Liver (tissue), 9 donors: Measurements from ENCODE around the gene WSCD2. TPM values are rescaled to one million over a fixed set of nuclear protein-coding genes. Genes with fewer than 3 reads are reported as not detected.

ENCODE experiments used
- DNase-seq: peaks from one replicate; pipeline ENCODE4 v3.0.0-alpha.2; 2017; ENCODE audit warnings: low spot score
- H3K27ac ChIP-seq, 2 donors: one replicate each; pipeline ENCODE4 v1.7.0; 2013; ENCODE audit warnings: inconsistent platforms in 2 of 2, low read length in 2 of 2, control low read depth in 1 of 2, low read depth in 1 of 2, mild to moderate bottlenecking in 1 of 2
- H3K27me3 ChIP-seq, 4 donors: one replicate each; pipeline versions ENCODE4 v1.6.1 to v1.7.0; 2013; ENCODE audit warnings: low read length in 3 of 4, inconsistent platforms in 1 of 4, mild to moderate bottlenecking in 1 of 4, moderate library complexity in 1 of 4; ENCODE audit not compliant: control insufficient read depth in 4 of 4, insufficient read depth in 4 of 4
- H3K36me3 ChIP-seq, 4 donors: one replicate each; pipeline versions ENCODE4 v1.6.1 to v1.7.0; 2013; ENCODE audit warnings: low read length in 3 of 4, mild to moderate bottlenecking in 3 of 4, low read depth in 1 of 4, moderate library complexity in 1 of 4; ENCODE audit not compliant: control insufficient read depth in 4 of 4, insufficient read depth in 3 of 4
- H3K4me1 ChIP-seq, 4 donors: one replicate each; pipeline versions ENCODE4 v1.6.1 to v1.7.0; 2013; ENCODE audit warnings: low read length in 3 of 4, mild to moderate bottlenecking in 3 of 4, moderate library complexity in 1 of 4; ENCODE audit not compliant: control insufficient read depth in 4 of 4, insufficient read depth in 4 of 4
- H3K4me3 ChIP-seq, 3 donors: one replicate each; pipeline versions ENCODE4 v1.6.1 to v1.7.0; 2013; ENCODE audit warnings: low read length in 3 of 3, control low read depth in 1 of 3, low read depth in 1 of 3, mild to moderate bottlenecking in 1 of 3
- H3K9ac ChIP-seq, 2 donors: one replicate each; pipeline ENCODE4 v1.7.0; 2013; ENCODE audit warnings: low read length in 2 of 2, mild to moderate bottlenecking in 2 of 2, moderate library complexity in 2 of 2, control low read depth in 1 of 2, low read depth in 1 of 2
- H3K9me3 ChIP-seq, 4 donors: one replicate each; pipeline versions ENCODE4 v1.6.1 to v1.7.0; 2013; ENCODE audit warnings: low read length in 3 of 4; ENCODE audit not compliant: control insufficient read depth in 4 of 4
- EGR1 ChIP-seq, 2 donors: IDR thresholded peaks; 2 replicates each; pipeline ENCODE4 v1.6.1; 2016 to 2018; ENCODE audit warnings: antibody characterized with exemption in 2 of 2, low read depth in 2 of 2
- FOXA1 ChIP-seq: IDR thresholded peaks from 2 replicates; pipeline ENCODE4 v1.6.1; 2016; ENCODE audit warnings: antibody characterized with exemption
- FOXA2 ChIP-seq: IDR thresholded peaks from 2 replicates; pipeline ENCODE4 v1.6.1; 2016; ENCODE audit warnings: antibody characterized with exemption
- GABPA ChIP-seq, 2 donors: IDR thresholded peaks in 1 of 2; conservative IDR thresholded peaks in 1 of 2; 2 replicates each; pipeline ENCODE4 v1.6.1; 2016; ENCODE audit warnings: antibody characterized with exemption in 2 of 2, mild to moderate bottlenecking in 1 of 2, moderate library complexity in 1 of 2
- HNF4A ChIP-seq, 2 donors: conservative IDR thresholded peaks; 2 replicates each; pipeline ENCODE4 v1.6.1; 2016; ENCODE audit warnings: antibody characterized with exemption in 2 of 2, mild to moderate bottlenecking in 2 of 2
- HNF4G ChIP-seq: IDR thresholded peaks from 2 replicates; pipeline ENCODE4 v1.6.1; 2016; ENCODE audit warnings: antibody characterized with exemption
- JUND ChIP-seq, 2 donors: IDR thresholded peaks; 2 replicates each; pipeline ENCODE4 v1.6.1; 2016; ENCODE audit warnings: antibody characterized with exemption in 2 of 2
- NR2F2 ChIP-seq: IDR thresholded peaks from 2 replicates; pipeline ENCODE4 v1.6.1; 2016; ENCODE audit warnings: antibody characterized with exemption
- RAD21 ChIP-seq, 2 donors: IDR thresholded peaks; 2 replicates each; pipeline ENCODE4 v1.6.1; 2016; ENCODE audit warnings: antibody characterized with exemption in 2 of 2, mild to moderate bottlenecking in 2 of 2
- RXRA ChIP-seq, 2 donors: IDR thresholded peaks; 2 replicates each; pipeline ENCODE4 v1.6.1; 2017 to 2018; ENCODE audit warnings: antibody characterized with exemption in 2 of 2, mild to moderate bottlenecking in 1 of 2
- SP1 ChIP-seq: IDR thresholded peaks from 2 replicates; pipeline ENCODE4 v1.6.1; 2018; ENCODE audit warnings: antibody characterized with exemption, mild to moderate bottlenecking
- TAF1 ChIP-seq: conservative IDR thresholded peaks from 2 replicates; pipeline ENCODE4 v1.6.1; 2016; ENCODE audit warnings: antibody characterized with exemption, mild to moderate bottlenecking
- YY1 ChIP-seq: IDR thresholded peaks from 2 replicates; pipeline ENCODE4 v1.6.1; 2016; ENCODE audit warnings: antibody characterized with exemption, mild to moderate bottlenecking
- WGBS: extraction: QIAGEN DNeasy Blood & Tissue Kit; methylation state at CpG from one replicate; pipeline ENCODE4 v1.1.7; 2013; 5-methylcytosine and 5-hydroxymethylcytosine counted together
- polyA plus RNA-seq, 2 donors: library from polyadenylated mRNA; stranded (reverse) in 1 of 2; unstranded in 1 of 2; fragments of 200-250 nt in 1 of 2; fragments of >200 nt in 1 of 2; fragmentation: Nextera tagmentation in 1 of 2; extraction: Ambion mirVana in 1 of 2; gene quantifications; one replicate each; pipeline versions ENCODE4 v1.2.1 to v1.2.3, GENCODE V29; 2013 to 2015
- total RNA-seq, 2 donors: library from RNA; depleted of rRNA; stranded (reverse); fragments of >200 nt; gene quantifications; one replicate each; pipeline ENCODE4 v1.2.3, GENCODE V29; 2014
- TF ChIP-seq, protein P1 (sequence below): IDR thresholded peaks from 2 replicates; pipeline ENCODE4 v1.6.1; 2016; ENCODE audit warnings: antibody characterized with exemption
- TF ChIP-seq, protein P2 (sequence below): IDR thresholded peaks from 2 replicates; pipeline ENCODE4 v1.6.1; 2016; ENCODE audit warnings: antibody characterized with exemption, mild to moderate bottlenecking
- TF ChIP-seq, protein P3 (sequence below): IDR thresholded peaks from 2 replicates; pipeline ENCODE4 v1.6.1; 2016; ENCODE audit warnings: antibody characterized with exemption
- TF ChIP-seq, protein P4 (sequence below): IDR thresholded peaks from 2 replicates; pipeline ENCODE4 v1.6.1; 2016; ENCODE audit warnings: antibody characterized with exemption
- TF ChIP-seq, protein P5 (sequence below): fragments of 150-350 bp; IDR thresholded peaks from 2 replicates; pipeline ENCODE4 v1.5.1; 2017; ENCODE audit warnings: improper control_type of control experiment, low read depth, low read length; ENCODE audit not compliant: missing input control
- donor health status: healthy.
- donor health status: healthy.
- donor health status: healthy.
- donor health status: healthy.
- donor health status: healthy.

WSCD2 gene
- total and polyA plus RNA-seq, 4 donors: under 0.01 to 0.09 (median 0.05) TPM; not detected in 1

DNA sequence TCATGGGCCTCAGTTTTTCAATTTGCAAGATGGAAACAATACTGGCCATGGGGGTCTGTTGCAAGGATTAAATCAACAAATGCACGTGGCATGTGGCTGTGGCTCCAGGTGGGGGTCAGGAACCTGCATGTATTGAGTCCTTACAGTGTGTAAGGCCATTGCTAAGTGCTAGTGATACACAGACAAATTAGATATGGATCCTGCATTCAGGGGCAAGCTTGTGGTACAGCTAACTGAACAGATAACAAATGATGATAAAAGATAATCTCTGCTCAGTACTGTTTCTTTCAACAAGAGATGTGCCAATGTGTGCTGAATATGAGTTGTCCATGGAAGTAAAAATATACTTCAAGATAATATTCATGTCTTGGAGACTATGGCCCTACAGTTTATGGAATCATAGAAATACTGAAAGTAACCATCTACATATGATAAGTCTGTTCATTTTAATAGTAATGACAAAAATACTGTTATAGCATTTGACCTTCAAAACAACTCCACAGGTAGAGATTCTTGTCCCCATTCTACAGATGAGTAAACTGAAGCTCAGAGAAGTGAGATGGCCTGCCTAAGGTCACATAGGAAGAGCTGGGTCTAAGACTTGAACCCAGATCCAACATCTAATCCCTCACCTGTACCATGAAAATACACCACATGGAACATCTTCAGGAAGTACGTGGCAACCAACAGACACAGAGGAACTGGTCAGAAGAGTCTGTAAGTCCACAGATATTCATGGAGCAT is 7.2 kb upstream of the WSCD2 start:
- DNase-seq: no peak
- no peak overlapping the region for H3K9ac ChIP-seq
- no peak overlapping the region for H3K4me3 ChIP-seq
- no peaks in the 10 kb centered on the region for H3K36me3 ChIP-seq
- peaks cover 0 to 3% (median 1%) of the 10 kb centered on the region in 4 donors for H3K9me3 ChIP-seq
- peaks cover 0 to 4% (median 0%) of the 10 kb centered on the region in 4 donors for H3K4me1 ChIP-seq
- peaks cover 0 to 6% (median 0%) of the 10 kb centered on the region in 4 donors for H3K27me3 ChIP-seq
- WGBS: 76% methylated on average over 2 of the region's 2 CpGs
- TF ChIP-seq EGR1 (IDR thresholded peaks at IDR 0.05; ENCODE audit: low read depth in 2 of 2) (no peak), RAD21 (IDR thresholded peaks at IDR 0.05) (no peak), RXRA (IDR thresholded peaks at IDR 0.05) (no peak), YY1 (no peak), FOXA2 (no peak), TAF1 (no peak), GABPA (IDR thresholded peaks at IDR 0.05 in 1 of 2, conservative IDR thresholded peaks at IDR 0.05 in 1 of 2) (no peak), HNF4G (no peak), JUND (IDR thresholded peaks at IDR 0.05) (no peak), SP1 (no peak)
- TF ChIP-seq, protein P1, sequence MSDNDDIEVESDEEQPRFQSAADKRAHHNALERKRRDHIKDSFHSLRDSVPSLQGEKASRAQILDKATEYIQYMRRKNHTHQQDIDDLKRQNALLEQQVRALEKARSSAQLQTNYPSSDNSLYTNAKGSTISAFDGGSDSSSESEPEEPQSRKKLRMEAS: no peak
- TF ChIP-seq, protein P2, sequence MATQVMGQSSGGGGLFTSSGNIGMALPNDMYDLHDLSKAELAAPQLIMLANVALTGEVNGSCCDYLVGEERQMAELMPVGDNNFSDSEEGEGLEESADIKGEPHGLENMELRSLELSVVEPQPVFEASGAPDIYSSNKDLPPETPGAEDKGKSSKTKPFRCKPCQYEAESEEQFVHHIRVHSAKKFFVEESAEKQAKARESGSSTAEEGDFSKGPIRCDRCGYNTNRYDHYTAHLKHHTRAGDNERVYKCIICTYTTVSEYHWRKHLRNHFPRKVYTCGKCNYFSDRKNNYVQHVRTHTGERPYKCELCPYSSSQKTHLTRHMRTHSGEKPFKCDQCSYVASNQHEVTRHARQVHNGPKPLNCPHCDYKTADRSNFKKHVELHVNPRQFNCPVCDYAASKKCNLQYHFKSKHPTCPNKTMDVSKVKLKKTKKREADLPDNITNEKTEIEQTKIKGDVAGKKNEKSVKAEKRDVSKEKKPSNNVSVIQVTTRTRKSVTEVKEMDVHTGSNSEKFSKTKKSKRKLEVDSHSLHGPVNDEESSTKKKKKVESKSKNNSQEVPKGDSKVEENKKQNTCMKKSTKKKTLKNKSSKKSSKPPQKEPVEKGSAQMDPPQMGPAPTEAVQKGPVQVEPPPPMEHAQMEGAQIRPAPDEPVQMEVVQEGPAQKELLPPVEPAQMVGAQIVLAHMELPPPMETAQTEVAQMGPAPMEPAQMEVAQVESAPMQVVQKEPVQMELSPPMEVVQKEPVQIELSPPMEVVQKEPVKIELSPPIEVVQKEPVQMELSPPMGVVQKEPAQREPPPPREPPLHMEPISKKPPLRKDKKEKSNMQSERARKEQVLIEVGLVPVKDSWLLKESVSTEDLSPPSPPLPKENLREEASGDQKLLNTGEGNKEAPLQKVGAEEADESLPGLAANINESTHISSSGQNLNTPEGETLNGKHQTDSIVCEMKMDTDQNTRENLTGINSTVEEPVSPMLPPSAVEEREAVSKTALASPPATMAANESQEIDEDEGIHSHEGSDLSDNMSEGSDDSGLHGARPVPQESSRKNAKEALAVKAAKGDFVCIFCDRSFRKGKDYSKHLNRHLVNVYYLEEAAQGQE: no peak
- H3K27ac ChIP-seq: no peak overlapping the region

DNA sequence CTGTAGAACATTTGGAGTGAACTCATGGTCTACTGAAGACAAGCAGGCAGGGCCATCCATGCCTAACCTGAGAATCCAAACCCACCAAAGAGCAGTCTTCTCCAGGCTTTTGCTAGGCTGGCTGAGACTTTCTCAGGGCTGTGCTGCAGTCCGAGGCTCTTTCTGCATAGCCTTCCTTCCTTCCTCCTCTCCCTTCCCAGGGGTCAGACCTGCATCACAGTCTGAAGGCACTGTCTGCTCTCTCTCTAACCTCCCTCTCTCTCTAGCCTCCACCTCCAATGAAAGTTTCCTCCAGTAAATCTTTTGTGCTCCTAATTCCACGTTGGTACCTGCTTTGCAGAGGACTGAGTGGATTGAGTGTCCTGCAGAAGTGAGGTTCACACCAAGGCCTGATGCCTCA is 6.4 kb upstream of the WSCD2 start:
- no peak overlapping the region for H3K27ac ChIP-seq
- WGBS: 67% methylated on average over 2 of the region's 2 CpGs

More for the DNA sequence above, 6.4 kb upstream of the WSCD2 start:
- H3K4me1 ChIP-seq: peaks cover 0 to 4% (median 0%) of the 10 kb centered on the region in 4 donors
- peaks cover 0 to 3% (median 1%) of the 10 kb centered on the region in 4 donors for H3K9me3 ChIP-seq
- TF ChIP-seq FOXA1: no peak
- TF ChIP-seq, protein P3, sequence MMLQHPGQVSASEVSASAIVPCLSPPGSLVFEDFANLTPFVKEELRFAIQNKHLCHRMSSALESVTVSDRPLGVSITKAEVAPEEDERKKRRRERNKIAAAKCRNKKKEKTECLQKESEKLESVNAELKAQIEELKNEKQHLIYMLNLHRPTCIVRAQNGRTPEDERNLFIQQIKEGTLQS: no peak
- TF ChIP-seq NR2F2: no peak
- no peak for TF ChIP-seq JUND (IDR thresholded peaks at IDR 0.05)
- no peak for TF ChIP-seq HNF4G
- TF ChIP-seq, protein P4, sequence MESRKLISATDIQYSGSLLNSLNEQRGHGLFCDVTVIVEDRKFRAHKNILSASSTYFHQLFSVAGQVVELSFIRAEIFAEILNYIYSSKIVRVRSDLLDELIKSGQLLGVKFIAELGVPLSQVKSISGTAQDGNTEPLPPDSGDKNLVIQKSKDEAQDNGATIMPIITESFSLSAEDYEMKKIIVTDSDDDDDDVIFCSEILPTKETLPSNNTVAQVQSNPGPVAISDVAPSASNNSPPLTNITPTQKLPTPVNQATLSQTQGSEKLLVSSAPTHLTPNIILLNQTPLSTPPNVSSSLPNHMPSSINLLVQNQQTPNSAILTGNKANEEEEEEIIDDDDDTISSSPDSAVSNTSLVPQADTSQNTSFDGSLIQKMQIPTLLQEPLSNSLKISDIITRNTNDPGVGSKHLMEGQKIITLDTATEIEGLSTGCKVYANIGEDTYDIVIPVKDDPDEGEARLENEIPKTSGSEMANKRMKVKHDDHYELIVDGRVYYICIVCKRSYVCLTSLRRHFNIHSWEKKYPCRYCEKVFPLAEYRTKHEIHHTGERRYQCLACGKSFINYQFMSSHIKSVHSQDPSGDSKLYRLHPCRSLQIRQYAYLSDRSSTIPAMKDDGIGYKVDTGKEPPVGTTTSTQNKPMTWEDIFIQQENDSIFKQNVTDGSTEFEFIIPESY: no peak
- no peak for TF ChIP-seq GABPA (IDR thresholded peaks at IDR 0.05 in 1 of 2, conservative IDR thresholded peaks at IDR 0.05 in 1 of 2)
- no peak for TF ChIP-seq EGR1 (IDR thresholded peaks at IDR 0.05; ENCODE audit: low read depth in 2 of 2)
- TF ChIP-seq, protein P1: no peak
- TF ChIP-seq, protein P5, sequence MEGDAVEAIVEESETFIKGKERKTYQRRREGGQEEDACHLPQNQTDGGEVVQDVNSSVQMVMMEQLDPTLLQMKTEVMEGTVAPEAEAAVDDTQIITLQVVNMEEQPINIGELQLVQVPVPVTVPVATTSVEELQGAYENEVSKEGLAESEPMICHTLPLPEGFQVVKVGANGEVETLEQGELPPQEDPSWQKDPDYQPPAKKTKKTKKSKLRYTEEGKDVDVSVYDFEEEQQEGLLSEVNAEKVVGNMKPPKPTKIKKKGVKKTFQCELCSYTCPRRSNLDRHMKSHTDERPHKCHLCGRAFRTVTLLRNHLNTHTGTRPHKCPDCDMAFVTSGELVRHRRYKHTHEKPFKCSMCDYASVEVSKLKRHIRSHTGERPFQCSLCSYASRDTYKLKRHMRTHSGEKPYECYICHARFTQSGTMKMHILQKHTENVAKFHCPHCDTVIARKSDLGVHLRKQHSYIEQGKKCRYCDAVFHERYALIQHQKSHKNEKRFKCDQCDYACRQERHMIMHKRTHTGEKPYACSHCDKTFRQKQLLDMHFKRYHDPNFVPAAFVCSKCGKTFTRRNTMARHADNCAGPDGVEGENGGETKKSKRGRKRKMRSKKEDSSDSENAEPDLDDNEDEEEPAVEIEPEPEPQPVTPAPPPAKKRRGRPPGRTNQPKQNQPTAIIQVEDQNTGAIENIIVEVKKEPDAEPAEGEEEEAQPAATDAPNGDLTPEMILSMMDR: no peak
- no peak for TF ChIP-seq RAD21 (IDR thresholded peaks at IDR 0.05)
- TF ChIP-seq, protein P2: no peak
- no peak for TF ChIP-seq RXRA (IDR thresholded peaks at IDR 0.05)
- no peak for TF ChIP-seq HNF4A (conservative IDR thresholded peaks at IDR 0.05)
- TF ChIP-seq FOXA2: no peak
- TF ChIP-seq YY1: no peak
- no peak for TF ChIP-seq TAF1
- TF ChIP-seq SP1: no peak
- H3K36me3 ChIP-seq: no peaks in the 10 kb centered on the region
- DNase-seq: no peak
- H3K27me3 ChIP-seq: peaks cover 0 to 6% (median 2%) of the 10 kb centered on the region in 4 donors
- H3K4me3 ChIP-seq: no peak overlapping the region
- H3K9ac ChIP-seq: no peak overlapping the region
